ENCODE data around the gene ZNF609. TPM values are rescaled to one million over a fixed set of nuclear protein-coding genes. Genes with fewer than 3 reads are reported as not detected.

ZNF609 gene
- total RNA-seq, 2 donors from 2014 or later, result 52.3 to 54.8 TPM

DNA sequence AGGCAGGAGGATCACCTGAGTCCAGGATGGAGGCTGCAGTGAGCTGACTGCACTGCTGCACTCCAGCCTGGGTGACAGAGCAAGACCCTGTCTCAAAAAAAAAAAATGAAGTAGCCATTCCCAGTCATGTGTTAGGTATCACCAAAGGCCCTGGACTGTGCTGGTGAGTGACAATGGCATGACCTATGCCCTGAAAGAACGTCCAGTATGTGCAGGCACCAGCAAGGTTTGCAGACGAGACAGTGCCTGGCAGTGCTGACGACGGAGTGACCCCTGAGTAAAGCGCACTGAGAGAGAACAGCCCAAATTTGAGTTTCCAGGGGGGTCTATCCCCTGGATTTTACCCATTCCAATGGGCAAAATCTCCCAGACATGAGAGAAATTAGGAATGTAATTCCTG is 269.8 kb downstream of the ZNF609 start:
- 94 to 97% methylated on average over 5 of the region's 5 CpGs for WGBS, 2 experiments (ENCODE audit: insufficient coverage in 1 of 2, insufficient read length in 1 of 2)
- no peak overlapping the region for H3K4me3 Mint-ChIP-seq
- no peak overlapping the region for H3K27ac ChIP-seq (ENCODE audit: low read depth, low read length)
- TF ChIP-seq CTCF (conservative IDR thresholded peaks at IDR 0.05), result no peak
- no peak overlapping the region for H3K4me3 ChIP-seq (ENCODE audit: low read length)
- peaks cover 55% of the 10 kb centered on the region for H3K36me3 Mint-ChIP-seq (ENCODE audit: low read depth)
- H3K4me1 ChIP-seq (ENCODE audit: control insufficient read depth, insufficient read depth, low read length), result no peaks in the 10 kb centered on the region
- no peaks in the 10 kb centered on the region for H3K9me3 ChIP-seq (ENCODE audit: control insufficient read depth, low read length)
- no peak overlapping the region for H3K27ac Mint-ChIP-seq
- no peak for DNase-seq
- H3K27me3 ChIP-seq (ENCODE audit: control insufficient read depth, insufficient read depth, low read length, poor library complexity, severe bottlenecking), result no peaks in the 10 kb centered on the region
- no peaks in the 10 kb centered on the region for H3K9me3 Mint-ChIP-seq
- H3K36me3 ChIP-seq (ENCODE audit: control insufficient read depth, insufficient read depth, low read length), result peaks cover 56% of the 10 kb centered on the region
- H3K27me3 Mint-ChIP-seq (ENCODE audit: insufficient read depth), result no peaks in the 10 kb centered on the region
- H3K9ac ChIP-seq (ENCODE audit: extremely low read depth, low read length, poor library complexity, severe bottlenecking), result no peak overlapping the region
- H3K4me1 Mint-ChIP-seq, result peaks cover 16% of the 10 kb centered on the region

- H3K9me3 Mint-ChIP-seq, result no peaks in the 10 kb centered on the region
- H3K4me3 Mint-ChIP-seq, result no peak overlapping the region
- no peaks in the 10 kb centered on the region for H3K9me3 ChIP-seq (ENCODE audit: control insufficient read depth, low read length)
- H3K27ac ChIP-seq (ENCODE audit: low read depth, low read length), result no peak overlapping the region
- peak; percentile 97 for DNase-seq
- no peaks in the 10 kb centered on the region for H3K27me3 ChIP-seq (ENCODE audit: control insufficient read depth, insufficient read depth, low read length, poor library complexity, severe bottlenecking)
- no peaks in the 10 kb centered on the region for H3K27me3 Mint-ChIP-seq (ENCODE audit: insufficient read depth)
- no peak overlapping the region for H3K9ac ChIP-seq (ENCODE audit: extremely low read depth, low read length, poor library complexity, severe bottlenecking)
- H3K4me1 Mint-ChIP-seq, result peaks cover 16% of the 10 kb centered on the region
- H3K36me3 ChIP-seq (ENCODE audit: control insufficient read depth, insufficient read depth, low read length), result peaks cover 57% of the 10 kb centered on the region
- peak overlapping the region; percentile 84 for H3K27ac Mint-ChIP-seq
- no peak overlapping the region for H3K4me3 ChIP-seq (ENCODE audit: low read length)
- H3K4me1 ChIP-seq (ENCODE audit: control insufficient read depth, insufficient read depth, low read length), result no peaks in the 10 kb centered on the region
- H3K36me3 Mint-ChIP-seq (ENCODE audit: low read depth), result peaks cover 57% of the 10 kb centered on the region
- TF ChIP-seq CTCF (conservative IDR thresholded peaks at IDR 0.05), result peak; percentile 94
- 56 to 59% methylated on average over 9 to 16 of the region's 16 CpGs for WGBS, 2 experiments (ENCODE audit: insufficient coverage in 1 of 2, insufficient read length in 1 of 2)
These were observed 270.8 kb downstream of the ZNF609 start for GRCh38 chr15:64731012-64731804.

DNA sequence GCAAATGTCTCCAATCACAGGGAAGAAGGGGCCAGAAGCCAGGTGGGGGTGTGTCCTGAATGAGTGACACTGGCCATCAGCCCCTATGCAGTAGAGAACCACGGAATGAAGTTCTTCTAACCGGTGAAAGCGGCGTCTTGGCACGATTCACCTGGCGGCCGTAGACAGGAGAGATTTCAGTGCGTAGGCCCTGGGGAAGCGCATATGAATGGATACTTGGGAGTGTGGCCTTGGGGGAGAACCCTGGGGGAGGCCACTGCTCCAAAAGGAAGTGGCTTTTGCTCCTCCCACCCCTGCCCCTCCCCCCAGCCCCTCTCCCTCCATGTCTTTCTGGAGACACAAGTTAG is 271.4 kb downstream of the ZNF609 start:
- Histone ChIP-seq H3K27ac (ENCODE audit: low read depth, low read length) (no peak overlapping the region), H3K4me3 (ENCODE audit: low read length) (no peak overlapping the region), H3K9ac (ENCODE audit: extremely low read depth, low read length, poor library complexity, severe bottlenecking) (no peak overlapping the region), H3K36me3 (ENCODE audit: control insufficient read depth, insufficient read depth, low read length) (peaks cover 58% of the 10 kb centered on the region), H3K27me3 (ENCODE audit: control insufficient read depth, insufficient read depth, low read length, poor library complexity, severe bottlenecking) (no peaks in the 10 kb centered on the region), H3K4me1 (ENCODE audit: control insufficient read depth, insufficient read depth, low read length) (no peaks in the 10 kb centered on the region), H3K9me3 (ENCODE audit: control insufficient read depth, low read length) (no peaks in the 10 kb centered on the region)
- peaks cover 16% of the 10 kb centered on the region for H3K4me1 Mint-ChIP-seq
- 82% methylated on average over 9 of the region's 9 CpGs; no CpG with 5 or more reads in 1 of the 2 experiments for WGBS, 2 experiments (ENCODE audit: insufficient coverage in 1 of 2, insufficient read length in 1 of 2)
- no peaks in the 10 kb centered on the region for H3K27me3 Mint-ChIP-seq (ENCODE audit: insufficient read depth)
- H3K9me3 Mint-ChIP-seq, result no peaks in the 10 kb centered on the region
- peaks cover 56% of the 10 kb centered on the region for H3K36me3 Mint-ChIP-seq (ENCODE audit: low read depth)
- TF ChIP-seq CTCF (conservative IDR thresholded peaks at IDR 0.05), result no peak
- peak; percentile 71 for DNase-seq
- H3K27ac Mint-ChIP-seq, result peak overlapping the region; percentile 84
- no peak overlapping the region for H3K4me3 Mint-ChIP-seq
